Pulmonary artery endothelial cell (primary cell): Measurements from ENCODE around the gene CCNQ. TPM values are rescaled to one million over a fixed set of nuclear protein-coding genes. Genes with fewer than 3 reads are reported as not detected.

Experiments used
- DNase-seq: peaks from one replicate; pipeline ENCODE4 v3.0.0-alpha.2; 2011; ENCODE audit warnings: low read depth, low spot score
- total RNA-seq: library from RNA; depleted of rRNA; stranded (reverse); fragments of >200 nt; gene quantifications from 2 replicates; pipeline ENCODE4 v1.2.3, GENCODE V29; 2014

The CCNQ gene
- total RNA-seq, 1 donor from 2014 or later: 49.2 TPM

GRCh38 chrX:153637121-153638040 lies 38.4 kb upstream of the CCNQ start:
- no peak for DNase-seq

GRCh38 chrX:153636716-153637115 lies 37.8 kb upstream of the CCNQ start:
- DNase-seq: no peak

GRCh38 chrX:153635788-153636668 lies 37.1 kb upstream of the CCNQ start:
- no peak for DNase-seq

GRCh38 chrX:153635388-153635787 lies 36.4 kb upstream of the CCNQ start:
- DNase-seq: no peak

GRCh38 chrX:153634832-153635231 lies 35.9 kb upstream of the CCNQ start:
- DNase-seq: no peak

- DNase-seq: no peak
Measured at GRCh38 chrX:153634236-153634635, 35.3 kb upstream of the CCNQ start.

GRCh38 chrX:153633607-153634180 lies 34.8 kb upstream of the CCNQ start:
- DNase-seq: no peak

GRCh38 chrX:153633048-153633447 lies 34.1 kb upstream of the CCNQ start:
- no peak for DNase-seq

- DNase-seq: no peak
Measured at GRCh38 chrX:153632595-153632946, 33.6 kb upstream of the CCNQ start.

- DNase-seq: no peak
Measured at GRCh38 chrX:153631907-153632594, 33.1 kb upstream of the CCNQ start.

- no peak for DNase-seq
Measured at GRCh38 chrX:153631346-153631745, 32.4 kb upstream of the CCNQ start.

- DNase-seq: no peak
Measured at GRCh38 chrX:153628665-153629064, 29.7 kb upstream of the CCNQ start.

GRCh38 chrX:153628129-153628528 lies 29.2 kb upstream of the CCNQ start:
- DNase-seq: no peak

GRCh38 chrX:153627675-153628111 lies 28.8 kb upstream of the CCNQ start:
- no peak for DNase-seq

GRCh38 chrX:153626863-153627674 lies 28.1 kb upstream of the CCNQ start:
- no peak for DNase-seq

GRCh38 chrX:153626025-153626633 lies 27.2 kb upstream of the CCNQ start:
- DNase-seq: no peak

GRCh38 chrX:153625271-153626024 lies 26.5 kb upstream of the CCNQ start:
- no peak for DNase-seq

- DNase-seq: no peak
Measured at GRCh38 chrX:153624196-153625091, 25.5 kb upstream of the CCNQ start.
